GOT3 (cell line): ENCODE results near the gene MASP2.
"Not testable (repeated sequence)": the region's sequence is repeated elsewhere in the genome, so short reads cannot be mapped to it uniquely, and the experiment has no call there.

ENCODE experiments used
- DNase-seq: peaks from one replicate; lab custom pipeline; 2025; ENCODE audit warnings: mixed read lengths; lab: John Stamatoyannopoulos, UW

The MASP2 gene

GRCh38 chr1:11039351-11040104 is 7.5 kb downstream of the MASP2 start:
- DNase-seq: no peak

DNA sequence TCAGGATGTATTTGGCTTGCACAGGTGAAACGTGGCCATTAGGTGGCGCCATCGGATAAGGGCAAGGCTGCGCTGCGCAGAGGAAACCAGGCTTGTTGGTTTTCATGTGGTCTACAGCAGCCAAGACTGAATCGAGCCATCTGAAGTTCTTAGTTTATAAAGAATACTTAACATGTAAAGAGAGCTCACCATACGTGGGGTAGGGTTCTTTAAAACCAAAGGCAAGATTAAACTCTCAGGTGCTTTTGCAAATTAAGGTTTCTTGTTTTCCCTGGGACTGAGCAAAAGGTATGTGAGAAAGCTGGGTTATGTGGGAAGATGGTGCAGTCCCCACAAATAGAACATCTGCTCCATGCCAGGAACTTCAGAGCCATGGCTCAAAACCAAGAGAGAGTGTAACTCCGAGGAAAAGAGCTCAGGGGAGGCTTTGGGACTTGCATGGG is 9.3 kb downstream of the MASP2 start:
- DNase-seq: peak; percentile 49

GRCh38 chr1:11037019-11037739 is 9.9 kb downstream of the MASP2 start:
- not testable (repeated sequence) for DNase-seq

GRCh38 chr1:11031624-11032262 is 15.3 kb downstream of the MASP2 start:
- no peak for DNase-seq

GRCh38 chr1:11030865-11031264 is 16.2 kb downstream of the MASP2 start:
- no peak for DNase-seq

GRCh38 chr1:11028018-11028417 is 19.0 kb downstream of the MASP2 start:
- DNase-seq: no peak

- DNase-seq: no peak
These were observed 19.7 kb downstream of the MASP2 start for GRCh38 chr1:11027316-11027715.

GRCh38 chr1:11026903-11027302 is 20.1 kb downstream of the MASP2 start:
- no peak for DNase-seq

GRCh38 chr1:11026052-11026451 is 21.0 kb downstream of the MASP2 start:
- no peak for DNase-seq

DNA sequence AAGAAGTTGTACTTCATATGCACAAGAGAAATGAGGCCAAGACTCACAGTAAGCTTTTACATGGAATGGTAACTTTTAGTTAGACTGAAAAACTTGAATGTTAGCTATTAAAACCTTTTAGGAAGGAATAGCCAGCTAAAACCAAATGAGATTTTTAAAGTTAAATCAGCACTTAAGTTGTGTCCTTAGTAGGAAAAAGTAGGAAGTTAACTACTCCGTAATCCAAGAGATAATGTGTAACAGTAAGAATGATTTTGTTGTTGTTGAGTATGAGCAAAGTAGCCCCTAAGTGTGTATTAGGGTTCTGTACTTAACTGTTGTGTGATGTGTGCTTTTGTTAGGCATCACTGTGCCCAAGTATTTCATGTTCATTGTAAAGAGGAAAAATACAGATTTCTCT is 21.4 kb downstream of the MASP2 start:
- no peak for DNase-seq

DNA sequence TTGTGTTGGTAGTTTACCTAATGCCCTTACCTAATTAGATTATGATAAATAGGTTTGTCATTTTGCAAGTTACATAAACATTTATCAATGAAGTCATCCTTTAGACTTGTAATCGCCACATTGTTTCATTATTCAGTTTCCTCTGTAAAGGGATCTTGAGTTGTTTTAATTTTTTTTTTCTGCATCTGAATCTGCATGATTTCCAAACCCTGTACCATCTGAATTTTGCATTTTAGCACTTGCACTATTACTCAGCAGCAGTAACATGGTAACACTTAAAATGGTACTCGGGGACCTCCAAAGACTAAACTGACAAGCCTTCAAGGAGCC is 22.2 kb downstream of the MASP2 start:
- no peak for DNase-seq

GRCh38 chr1:11024154-11024873 is 22.7 kb downstream of the MASP2 start:
- DNase-seq: no peak

- no peak for DNase-seq
These were observed 23.8 kb downstream of the MASP2 start for GRCh38 chr1:11023201-11023600.

DNA sequence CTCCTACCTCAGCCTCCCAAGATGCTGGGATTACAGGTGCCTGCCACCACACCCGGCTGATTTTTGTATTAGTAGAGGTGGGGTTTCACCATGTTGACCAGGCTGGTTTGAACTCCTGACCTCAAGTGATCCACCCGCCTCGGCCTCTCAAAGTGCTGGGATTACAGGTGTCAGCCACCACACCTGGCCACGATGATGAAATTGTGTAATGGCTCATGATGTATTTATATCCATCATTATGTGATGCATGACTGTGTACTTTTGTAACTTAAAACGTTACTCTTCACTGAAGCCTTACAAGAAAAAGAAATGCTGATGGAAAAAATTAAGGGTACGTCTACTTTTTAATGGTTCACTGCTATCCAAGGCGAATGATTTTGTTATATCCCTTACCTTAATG is 27.1 kb downstream of the MASP2 start:
- no peak for DNase-seq

DNA sequence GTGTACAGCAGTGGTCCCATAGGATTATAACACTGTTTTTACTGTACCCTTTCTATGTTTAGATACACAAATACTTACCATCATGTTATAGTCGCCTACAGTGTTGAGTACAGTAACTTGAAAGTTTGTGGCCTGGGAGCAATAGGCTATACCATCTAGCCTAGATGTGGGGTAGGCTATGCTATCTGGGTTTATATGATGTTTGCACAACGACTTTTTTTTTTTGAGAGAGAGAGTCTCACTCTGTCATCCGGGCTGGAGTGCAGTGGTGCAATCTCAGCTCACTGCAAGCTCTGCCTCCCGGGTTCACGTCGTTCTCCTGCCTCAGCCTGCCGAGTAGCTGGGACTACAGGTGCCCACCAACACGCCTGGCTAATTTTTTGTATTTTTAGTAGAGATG is 27.7 kb downstream of the MASP2 start:
- DNase-seq: not testable (repeated sequence)

DNA sequence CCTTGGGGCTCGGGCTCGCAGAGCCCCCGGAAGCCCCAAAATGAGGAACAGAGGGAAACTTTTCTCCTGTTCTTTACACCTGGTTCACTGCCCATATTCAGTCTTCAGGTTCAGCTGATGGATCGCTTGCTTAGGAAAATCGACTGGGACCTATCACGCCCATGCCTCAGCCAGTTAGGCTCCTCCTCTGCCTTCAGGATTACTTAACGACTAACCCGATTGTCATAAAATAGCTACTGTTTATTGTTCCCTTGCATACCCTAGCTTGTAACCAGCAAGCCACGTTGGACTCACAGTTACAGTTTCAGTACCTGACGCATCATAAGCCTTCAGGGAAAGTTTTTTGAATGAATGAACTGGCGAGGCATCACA is 33.9 kb downstream of the MASP2 start:
- no peak for DNase-seq

GRCh38 chr1:11012260-11013159 is 34.5 kb downstream of the MASP2 start, which contains the start of gene TARDBP:
TSS of gene TARDBP (plus strand) at chr1:11012654. CDS start at chr1:11013728, 1,074 bp downstream.
- DNase-seq: peak; percentile 77

DNA sequence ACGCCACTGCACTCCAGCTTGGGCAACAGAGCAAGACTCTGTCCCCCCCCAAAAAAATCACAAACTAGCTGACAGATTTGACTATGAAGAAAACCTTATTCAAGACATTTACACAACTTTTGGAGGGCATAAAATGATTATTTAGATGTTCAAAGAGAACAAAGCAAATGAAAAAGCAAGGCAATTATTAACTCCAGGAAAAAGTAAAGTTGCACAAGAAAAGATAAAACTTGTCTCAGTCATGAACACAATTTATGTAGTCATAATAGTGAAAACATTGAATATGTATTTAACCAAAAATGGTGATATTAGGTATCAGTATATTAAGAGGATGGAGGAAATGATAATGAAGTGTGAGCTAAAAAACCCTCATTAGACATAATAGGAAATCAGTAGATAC is 46.5 kb downstream of the MASP2 start:
- no peak for DNase-seq

GRCh38 chr1:10996100-10996499 is 50.9 kb downstream of the MASP2 start:
- no peak for DNase-seq

DNA sequence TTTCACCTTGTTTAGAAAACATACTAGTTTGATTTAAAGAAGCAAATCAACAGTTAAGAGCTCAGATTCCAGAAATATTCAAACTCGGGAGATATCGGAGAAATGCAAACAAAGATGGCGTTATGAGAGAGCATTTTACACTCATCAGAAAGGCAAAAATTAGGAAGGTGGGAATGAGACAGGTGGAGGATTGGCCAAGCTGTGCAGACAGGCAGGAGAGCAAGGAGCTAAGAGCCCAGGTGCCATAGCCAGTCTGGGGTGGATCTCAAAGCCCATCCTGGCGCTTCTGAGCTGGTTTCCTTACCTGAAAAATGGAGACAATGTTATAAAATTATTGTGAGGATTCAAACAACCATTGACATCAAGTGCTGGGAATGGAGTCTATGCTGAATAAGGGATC is 54.2 kb downstream of the MASP2 start:
- no peak for DNase-seq

DNA sequence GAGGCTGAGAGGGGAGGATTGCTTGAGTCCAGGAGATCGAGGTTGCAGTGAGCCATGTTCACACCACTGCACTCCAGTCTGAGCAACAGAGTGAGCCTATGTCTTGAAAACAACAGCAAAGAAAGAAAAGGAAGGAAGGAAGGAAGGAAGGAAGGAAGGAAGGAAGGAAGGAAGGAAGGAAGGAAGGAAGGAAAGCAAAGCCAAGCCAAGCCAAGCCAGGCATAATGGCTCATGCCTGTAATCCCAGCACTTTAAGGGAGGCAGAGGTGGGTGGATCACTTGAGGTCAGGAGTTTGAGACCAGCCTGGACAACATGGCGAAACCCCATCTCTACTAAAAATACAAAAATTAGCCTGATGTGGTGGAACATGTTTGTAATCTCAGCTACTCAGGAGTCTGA is 55.0 kb downstream of the MASP2 start:
- DNase-seq: not testable (repeated sequence)
